Endothelial cell of hepatic sinusoid (primary cell): ENCODE results near the gene MIX23.
"Not testable (repeated sequence)": the region's sequence is repeated elsewhere in the genome, so short reads cannot be mapped to it uniquely, and the experiment has no call there.

Source experiments
- in situ Hi-C: cut with HindIII; loops from 2 replicates; pipeline ENCODE4 v1.10.0; 2017; ENCODE audit warnings: low sequenced_read_pairs

The MIX23 gene

GRCh38 chr3:122392868-122393844, 10.1 kb upstream of the MIX23 start:
- in situ Hi-C loops, result no loop called here

GRCh38 chr3:122391681-122392446, 8.8 kb upstream of the MIX23 start:
- in situ Hi-C loops, result no loop called here

- in situ Hi-C loops, result no loop called here
Measured at GRCh38 chr3:122390665-122391064, 7.6 kb upstream of the MIX23 start.

- in situ Hi-C loops, result no loop called here
Measured at GRCh38 chr3:122389892-122390291, 6.9 kb upstream of the MIX23 start.

- in situ Hi-C loops, result no loop called here
Measured at GRCh38 chr3:122389197-122389596, 6.2 kb upstream of the MIX23 start.

- in situ Hi-C loops, result no loop called here
Measured at GRCh38 chr3:122387709-122388108, 4.7 kb upstream of the MIX23 start.

- in situ Hi-C loops, result no loop called here
Measured at GRCh38 chr3:122383771-122384697, 1.0 kb upstream of the MIX23 start, which contains the start of gene FAM162A. Gene FAM162A (plus strand): TSS chr3:122384182. CDS start chr3:122384266, 84 bp downstream.

GRCh38 chr3:122377975-122378374, 5.1 kb downstream of the MIX23 start:
- in situ Hi-C loops, result no loop called here

GRCh38 chr3:122374034-122374433, 9.0 kb downstream of the MIX23 start:
- in situ Hi-C loops, result no loop called here

GRCh38 chr3:122366379-122366749, 16.7 kb downstream of the MIX23 start:
- in situ Hi-C loops, result no loop called here

- in situ Hi-C loops, result not testable (repeated sequence)
Measured at GRCh38 chr3:122365582-122366378, 17.3 kb downstream of the MIX23 start.

GRCh38 chr3:122365073-122365472, 18.0 kb downstream of the MIX23 start:
- in situ Hi-C loops, result no loop called here

GRCh38 chr3:122364490-122364889, 18.5 kb downstream of the MIX23 start:
- in situ Hi-C loops, result no loop called here

GRCh38 chr3:122362026-122362425, 21.0 kb downstream of the MIX23 start:
- in situ Hi-C loops, result no loop called here

GRCh38 chr3:122358703-122359032, 24.4 kb downstream of the MIX23 start:
- in situ Hi-C loops, result no loop called here

- in situ Hi-C loops, result no loop called here
Measured at GRCh38 chr3:122357828-122358702, 25.0 kb downstream of the MIX23 start.

GRCh38 chr3:122356402-122356801, 26.6 kb downstream of the MIX23 start:
- in situ Hi-C loops, result no loop called here

GRCh38 chr3:122355612-122356011, 27.4 kb downstream of the MIX23 start:
- in situ Hi-C loops, result no loop called here

GRCh38 chr3:122353893-122354401, 29.1 kb downstream of the MIX23 start:
- in situ Hi-C loops, result no loop called here
